ENCODE results near the gene IGSF21. TPM values are rescaled to one million over a fixed set of nuclear protein-coding genes. Genes with fewer than 3 reads are reported as not detected.

IGSF21 gene
- total RNA-seq, 2 donors from 2014 or later: 4.6 to 8.5 TPM

- Histone ChIP-seq H3K4me3 (no peak overlapping the region), H3K27me3 (replicated peaks; ENCODE audit: insufficient read depth) (no peaks in the 10 kb centered on the region), H3K4me1 (replicated peaks) (no peaks in the 10 kb centered on the region), H3K27ac (no peak overlapping the region), H3K9me3 (no peaks in the 10 kb centered on the region), H3K36me3 (no peaks in the 10 kb centered on the region)
- no peak for TF ChIP-seq POLR2A (IDR thresholded peaks at IDR 0.05)
- TF ChIP-seq CTCF (IDR thresholded peaks at IDR 0.05): no peak
- TF ChIP-seq POLR2AphosphoS5 (IDR thresholded peaks at IDR 0.05): no peak
- DNase-seq (ENCODE audit: low spot score): peak; percentile 16
- intact Hi-C loops (cut with DNase I): no loop called here
- 32% methylated on average over 18 of the region's 18 CpGs for WGBS
These were observed 149.0 kb downstream of the IGSF21 start for GRCh38 chr1:18256282-18257235.

GRCh38 chr1:18257778-18258177 lies 150.2 kb downstream of the IGSF21 start:
- WGBS: 49% methylated on average over 3 of the region's 3 CpGs
- intact Hi-C loops (cut with DNase I): no loop called here
- H3K27me3 ChIP-seq (replicated peaks; ENCODE audit: insufficient read depth): no peaks in the 10 kb centered on the region
- no peak for DNase-seq (ENCODE audit: low spot score)
- TF ChIP-seq CTCF (IDR thresholded peaks at IDR 0.05): no peak
- TF ChIP-seq POLR2A (IDR thresholded peaks at IDR 0.05): no peak
- TF ChIP-seq POLR2AphosphoS5 (IDR thresholded peaks at IDR 0.05): no peak
- H3K36me3 ChIP-seq: no peaks in the 10 kb centered on the region
- H3K27ac ChIP-seq: no peak overlapping the region
- H3K4me1 ChIP-seq (replicated peaks): no peaks in the 10 kb centered on the region
- no peaks in the 10 kb centered on the region for H3K9me3 ChIP-seq
- H3K4me3 ChIP-seq: no peak overlapping the region

GRCh38 chr1:18261891-18262290 lies 154.3 kb downstream of the IGSF21 start:
- no peak for DNase-seq (ENCODE audit: low spot score)
- Histone ChIP-seq H3K4me1 (replicated peaks) (no peaks in the 10 kb centered on the region), H3K36me3 (no peaks in the 10 kb centered on the region), H3K27ac (no peak overlapping the region), H3K4me3 (no peak overlapping the region), H3K27me3 (replicated peaks; ENCODE audit: insufficient read depth) (no peaks in the 10 kb centered on the region), H3K9me3 (no peaks in the 10 kb centered on the region)
- TF ChIP-seq POLR2AphosphoS5 (IDR thresholded peaks at IDR 0.05): no peak
- TF ChIP-seq POLR2A (IDR thresholded peaks at IDR 0.05): no peak
- no peak for TF ChIP-seq CTCF (IDR thresholded peaks at IDR 0.05)
- 45% methylated on average over 4 of the region's 4 CpGs for WGBS
- intact Hi-C loops (cut with DNase I): no loop called here

GRCh38 chr1:18262726-18263125 lies 155.1 kb downstream of the IGSF21 start:
- H3K27me3 ChIP-seq (replicated peaks; ENCODE audit: insufficient read depth): no peaks in the 10 kb centered on the region
- no peaks in the 10 kb centered on the region for H3K9me3 ChIP-seq
- DNase-seq (ENCODE audit: low spot score): no peak
- WGBS: 33% methylated on average over 6 of the region's 6 CpGs
- TF ChIP-seq POLR2A (IDR thresholded peaks at IDR 0.05) (no peak), CTCF (IDR thresholded peaks at IDR 0.05) (no peak)
- intact Hi-C loops (cut with DNase I): no loop called here
- H3K36me3 ChIP-seq: no peaks in the 10 kb centered on the region
- no peak overlapping the region for H3K4me3 ChIP-seq
- H3K27ac ChIP-seq: no peak overlapping the region
- H3K4me1 ChIP-seq (replicated peaks): no peaks in the 10 kb centered on the region

Data from prostate gland (tissue), 2 donors.